IMR-90 (cell line): ENCODE measurements around the gene ZNF630. TPM values are rescaled to one million over a fixed set of nuclear protein-coding genes. Genes with fewer than 3 reads are reported as not detected.
"Not testable (repeated sequence)": the region's sequence is repeated elsewhere in the genome, so short reads cannot be mapped to it uniquely, and the experiment has no call there.

Source experiments
- ATAC-seq: fragments of 200-7000 bp; cut with Tn5 transposase; 2 replicates; pipeline ENCODE4 v1.9.1; 2020; ENCODE audit warnings: low read depth, mild to moderate bottlenecking, moderate library complexity
- BruUV-seq: library from RNA; stranded (reverse); fragments of 400-500 nt; replicated peaks from 2 replicates; lab custom pipeline; 2021; lab: Mats Ljungman, UMichigan
- CTCF ChIA-PET: fragments of 300-600 bp; formaldehyde crosslinking; extraction: SDS; loops from one replicate; lab custom pipeline; 2021; ENCODE audit warnings: antibody characterized with exemption; lab: Yijun Ruan, JAX
- POLR2A ChIA-PET: fragments of 300-600 bp; sonication (Branson Sonifier 250); formaldehyde crosslinking; loops from one replicate; lab custom pipeline; 2022; ENCODE audit warnings: antibody characterized with exemption; ENCODE audit not compliant: unreplicated experiment; lab: Charles Lee
- DNase-seq: peaks from one replicate; pipeline ENCODE4 v3.0.0; 2013
- H2AFZ ChIP-seq: replicated peaks from 2 replicates; pipeline ENCODE3; 2013; ENCODE audit warnings: low read length, mild to moderate bottlenecking; ENCODE audit not compliant: poor library complexity
- H2AK5ac ChIP-seq: 2 replicates; pipeline ENCODE4 v1.6.1; 2013; ENCODE audit warnings: low read depth, low read length, inconsistent platforms
- H2AK9ac ChIP-seq: replicated peaks from 2 replicates; pipeline ENCODE3; 2013; ENCODE audit warnings: mild to moderate bottlenecking, low read depth, low read length, moderate library complexity; ENCODE audit not compliant: poor library complexity
- H2BK120ac ChIP-seq: 2 replicates; pipeline ENCODE4 v1.6.1; 2013; ENCODE audit warnings: low read depth, low read length, inconsistent platforms
- H2BK15ac ChIP-seq: 3 replicates; pipeline ENCODE4 v1.6.1; 2013; ENCODE audit warnings: low read depth, low read length, inconsistent platforms
- H2BK20ac ChIP-seq: 2 replicates; pipeline ENCODE4 v1.6.1; 2013; ENCODE audit warnings: low read depth, mild to moderate bottlenecking, inconsistent platforms, low read length, moderate library complexity
- H2BK5ac ChIP-seq: 2 replicates; pipeline ENCODE4 v1.6.1; 2013; ENCODE audit warnings: mild to moderate bottlenecking, low read depth, low read length, inconsistent platforms; ENCODE audit not compliant: poor library complexity, severe bottlenecking
- H3K14ac ChIP-seq: replicated peaks from 2 replicates; pipeline ENCODE4 v1.6.1; 2013; ENCODE audit warnings: low read depth, low read length, inconsistent platforms
- H3K18ac ChIP-seq: 2 replicates; pipeline ENCODE4 v1.6.1; 2013; ENCODE audit warnings: low read depth, low read length, control low read depth
- H3K23ac ChIP-seq: 2 replicates; pipeline ENCODE4 v1.6.1; 2013; ENCODE audit warnings: low read depth, low read length, inconsistent platforms
- H3K27ac ChIP-seq: 2 replicates; pipeline ENCODE4 v1.5.1; 2013; ENCODE audit warnings: mild to moderate bottlenecking, control low read depth, low read length; ENCODE audit not compliant: insufficient read depth
- H3K27me3 ChIP-seq: 2 replicates; pipeline ENCODE4 v1.6.1; 2013; ENCODE audit warnings: low read length; ENCODE audit not compliant: control insufficient read depth, insufficient read depth
- H3K36me3 ChIP-seq: 2 replicates; pipeline ENCODE4 v1.6.1; 2013; ENCODE audit warnings: low read length, mixed read lengths; ENCODE audit not compliant: control insufficient read depth, insufficient read depth
- H3K4ac ChIP-seq: 2 replicates; pipeline ENCODE4 v1.6.1; 2013; ENCODE audit warnings: low read depth, low read length, inconsistent platforms
- H3K4me1 ChIP-seq: 2 replicates; pipeline ENCODE4 v1.6.1; 2013; ENCODE audit warnings: low read length, mixed read lengths; ENCODE audit not compliant: control insufficient read depth, insufficient read depth
- H3K4me2 ChIP-seq: 2 replicates; pipeline ENCODE4 v1.6.1; 2013; ENCODE audit warnings: low read depth, mild to moderate bottlenecking, control low read depth, low read length, moderate library complexity
- H3K4me3 ChIP-seq: 2 replicates; pipeline ENCODE4 v1.5.1; 2013; ENCODE audit warnings: low read depth, mild to moderate bottlenecking, control low read depth, low read length, moderate library complexity; ENCODE audit not compliant: insufficient read depth
- H3K56ac ChIP-seq: 2 replicates; pipeline ENCODE4 v1.6.1; 2013; ENCODE audit warnings: low read length, inconsistent platforms; ENCODE audit not compliant: insufficient read depth; ENCODE audit errors: extremely low read depth
- H3K79me1 ChIP-seq, 2 experiments: 2 replicates each; pipeline ENCODE4 v1.6.1; 2013; ENCODE audit warnings: low read length in 2 of 2, inconsistent platforms in 1 of 2, low read depth in 1 of 2
- H3K9ac ChIP-seq: 2 replicates; pipeline ENCODE4 v1.6.1; 2013; ENCODE audit warnings: low read depth, low read length, control low read depth
- H3K9me1 ChIP-seq: 2 replicates; pipeline ENCODE4 v1.6.1; 2013; ENCODE audit warnings: low read length, inconsistent platforms; ENCODE audit not compliant: insufficient read depth
- H3K9me3 ChIP-seq: 2 replicates; pipeline ENCODE4 v1.6.1; 2013; ENCODE audit warnings: low read length; ENCODE audit not compliant: control insufficient read depth, insufficient read depth
- H4K20me1 ChIP-seq: 2 replicates; pipeline ENCODE4 v1.6.1; 2013; ENCODE audit warnings: low read length, inconsistent platforms; ENCODE audit not compliant: insufficient read depth
- H4K5ac ChIP-seq: 2 replicates; pipeline ENCODE4 v1.6.1; 2013; ENCODE audit warnings: mild to moderate bottlenecking, low read depth, low read length, control low read depth
- H4K8ac ChIP-seq, 2 experiments: 2 replicates each; pipeline ENCODE4 v1.6.1; 2013; ENCODE audit warnings: low read depth in 2 of 2, low read length in 2 of 2, control low read depth in 1 of 2, inconsistent platforms in 1 of 2
- H4K91ac ChIP-seq: 2 replicates; pipeline ENCODE4 v1.6.1; 2013; ENCODE audit warnings: low read depth, low read length, inconsistent platforms; ENCODE audit not compliant: insufficient read depth
- WGBS, 2 experiments: methylation state at CpG; one replicate each; pipeline versions ENCODE4 v1.1.5 to v1.1.7; 2013; ENCODE audit warnings: missing lambda C conversion rate in 2 of 2; ENCODE audit not compliant: insufficient read length in 1 of 2; ENCODE audit errors: extremely low coverage in 2 of 2; 5-methylcytosine and 5-hydroxymethylcytosine counted together
- dilution Hi-C: fragments of 300-500 bp; cut with HindIII; formaldehyde crosslinking; loops from one replicate; pipeline ENCODE4 v1.14.3; 2018; ENCODE audit warnings: low sequenced_read_pairs; ENCODE audit not compliant: unreplicated experiment
- in situ Hi-C: fragments of 300-500 bp; cut with MboI; formaldehyde crosslinking; loops from 3 replicates; pipeline ENCODE4 v1.14.3; 2019; ENCODE audit warnings: low sequenced_read_pairs, inconsistent platforms, mixed read lengths
- intact Hi-C: fragments of 100-400 bp; cut with micrococcal nuclease; formaldehyde crosslinking; loops from 2 replicates; pipeline ENCODE4 v1.10.0; 2022
- polyA plus RNA-seq, 3 experiments: library from polyadenylated mRNA; depleted of rRNA; stranded (reverse); fragments of >200 nt; gene quantifications; 2 replicates each; pipeline ENCODE4 v1.2.3, GENCODE V29; 2012; ENCODE audit warnings: low replicate concordance in 1 of 3
- total RNA-seq: library from RNA; depleted of rRNA; stranded (reverse); fragments of >200 nt; gene quantifications from 2 replicates; pipeline ENCODE4 v1.2.3, GENCODE V29; 2012

Gene ZNF630
- total and polyA plus RNA-seq, 2 of the 4 experiments (the other 2 are of a cell fraction), result 0.24 to 0.54 TPM

DNA sequence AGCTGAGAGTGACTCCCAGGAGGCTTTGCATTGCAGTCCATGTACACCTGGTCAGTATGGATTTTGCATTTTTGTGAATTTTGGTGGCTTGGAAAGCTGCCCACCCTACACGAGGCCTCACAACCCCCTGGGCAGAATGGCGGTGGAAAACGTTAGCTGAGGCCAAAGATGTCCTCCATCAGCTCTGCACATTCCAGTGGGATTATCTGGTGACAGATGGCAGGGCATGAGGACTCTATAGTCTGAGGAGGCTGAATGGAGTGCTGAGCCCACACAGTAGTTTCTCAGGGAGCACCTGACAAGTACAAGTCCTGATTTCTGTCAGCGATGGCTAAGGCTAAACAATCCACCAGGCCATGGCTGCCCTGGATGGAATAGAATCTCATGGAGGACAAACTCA lies 43.9 kb downstream of the ZNF630 start:
- CTCF ChIA-PET, result interaction anchor here (1.1 kb wide), 1 partner anchor 383 kb away, joined by 3 read pairs; no protein-coding TSS in a partner anchor
- H2AK9ac ChIP-seq, H2AFZ ChIP-seq, H3K56ac ChIP-seq, H4K20me1 ChIP-seq, H3K9me3 ChIP-seq, H4K5ac ChIP-seq, H2AK5ac ChIP-seq, POLR2A ChIA-PET, H3K9ac ChIP-seq, H2BK120ac ChIP-seq, H3K4me2 ChIP-seq, H3K27me3 ChIP-seq, H3K36me3 ChIP-seq, dilution Hi-C loops, H4K8ac ChIP-seq, H2BK5ac ChIP-seq, DNase-seq, H3K27ac ChIP-seq, H4K91ac ChIP-seq, H3K79me1 ChIP-seq, H3K4me1 ChIP-seq, H2BK20ac ChIP-seq, ATAC-seq, H3K4ac ChIP-seq, H3K18ac ChIP-seq, H3K4me3 ChIP-seq, BruUV-seq, H3K9me1 ChIP-seq, H2BK15ac ChIP-seq, H3K14ac ChIP-seq, H3K23ac ChIP-seq: not testable (repeated sequence)
- intact Hi-C loops (loop anchor here (5.0 kb wide), 3 partner anchors 465 to 530 kb away; partner anchors contain the start of gene ARAF), in situ Hi-C loops (loop anchor here (10.0 to 25.0 kb wide), 2 partner anchors 193 to 490 kb away; partner anchors contain the start of gene ZNF81)
- no CpG with 5 or more reads among the region's 4 CpGs for WGBS, 2 experiments
